ENCODE measurements around the gene PAQR8. TPM values are rescaled to one million over a fixed set of nuclear protein-coding genes. Genes with fewer than 3 reads are reported as not detected.

Gene PAQR8
- total and polyA plus RNA-seq, 2 donors (not counting 1 experiment from before 2014, with no cell fraction given) = 2.3 to 8.5 TPM

- H3K4me2 ChIP-seq (replicated peaks; ENCODE audit: low read depth, low read length, poor library complexity, severe bottlenecking) = peak overlapping the region; percentile 57
- ChIA-PET CTCF (interaction anchor here (0.8 to 6.8 kb wide), 7 partner anchors 11 to 262 kb away, joined by 3 to 36 read pairs (median 4); partner anchors contain the start of genes MCM3 and PAQR8), POLR2A (interaction anchor here (0.8 to 1.4 kb wide), 2 partner anchors 28 to 105 kb away, joined by 3 to 7 read pairs; partner anchors contain the start of genes MCM3 and PAQR8)
- H3K4me1 ChIP-seq (ENCODE audit: control insufficient read depth in 2 of 2, insufficient read depth in 2 of 2, low read length in 2 of 2) = peaks cover 16 to 23% of the 10 kb centered on the region in 2 donors
- ATAC-seq (ENCODE audit: low read depth) (peak; percentile 35), DNase-seq (peak; percentile 19)
- peak overlapping the region in 3 of 5 experiments; percentile 5 to 46 (median 21) for H3K4me3 ChIP-seq (ENCODE audit: control extremely low read depth in 1 of 5, extremely low read depth in 1 of 5, insufficient read depth in 1 of 5, low read depth in 2 of 5, low read length in 4 of 5)
- peak overlapping the region; percentile 66 for H3K4me3 Mint-ChIP-seq
- H3K27ac Mint-ChIP-seq = peak overlapping the region; percentile 79
- no peaks in the 10 kb centered on the region for H3K27me3 Mint-ChIP-seq
- H3K9me3 ChIP-seq (ENCODE audit: control extremely low read depth in 1 of 3, control insufficient read depth in 2 of 3, insufficient read depth in 1 of 3, low read length in 2 of 3) = peaks cover 0 to 4% (median 0%) of the 10 kb centered on the region in 3 donors
- no peaks in the 10 kb centered on the region for H4K20me1 ChIP-seq (ENCODE audit: control insufficient read depth, insufficient read depth, low read length, poor library complexity, severe bottlenecking)
- intact Hi-C loops (cut with micrococcal nuclease) = loop anchor here (5.0 to 10.0 kb wide), 2 partner anchors 82 to 305 kb away; partner anchors contain the start of gene PKHD1
- peak overlapping the region; percentile 41 for H3K9ac ChIP-seq (ENCODE audit: low read length)
- peak overlapping the region in 1 of 2 donors; percentile 24 for H3K27ac ChIP-seq (ENCODE audit: low read length in 2 of 2)
- peaks cover 40% of the 10 kb centered on the region for H3K4me1 Mint-ChIP-seq
- TF ChIP-seq EZH2 (IDR thresholded peaks at IDR 0.05; ENCODE audit: borderline replicate concordance, insufficient read depth, low read depth, low read length, poor library complexity, severe bottlenecking) (no peak), CTCF (IDR thresholded peaks at IDR 0.05) (no peak)
- H2AFZ ChIP-seq (ENCODE audit: insufficient read depth, low read depth, low read length, poor library complexity, severe bottlenecking) = peak overlapping the region; percentile 53
- peaks cover 2% of the 10 kb centered on the region for H3K9me3 Mint-ChIP-seq (ENCODE audit: insufficient read depth)
- H3K27me3 ChIP-seq (replicated peaks in 1 of 4; ENCODE audit: control extremely low read depth in 1 of 4, control insufficient read depth in 3 of 4, insufficient read depth in 4 of 4, low read length in 3 of 4) = no peaks in the 10 kb centered on the region
- WGBS (ENCODE audit: insufficient coverage) = 4% methylated on average over 6 of the region's 8 CpGs
- no peaks in the 10 kb centered on the region for H3K36me3 ChIP-seq (replicated peaks in 1 of 2; ENCODE audit: control extremely low read depth in 1 of 2, control insufficient read depth in 1 of 2, extremely low read depth in 1 of 2, insufficient read depth in 2 of 2, low read length in 1 of 2)
- H3K79me2 ChIP-seq (ENCODE audit: control insufficient read depth, insufficient read depth, low read length) = no peaks in the 10 kb centered on the region
These were observed 27.8 kb downstream of the PAQR8 start for GRCh38 chr6:52389626-52390360.
